OCI-LY1 (cell line): ENCODE data around the gene CERK.
"Not testable (repeated sequence)": the region's sequence is repeated elsewhere in the genome, so short reads cannot be mapped to it uniquely, and the experiment has no call there.

Source experiments
- H2AFZ ChIP-seq: fragments of 200-600 bp; sonication (generic), shearing (Covaris generic); 2 replicates; pipeline ENCODE4 v1.6.0; 2014; ENCODE audit warnings: antibody characterized with exemption, mild to moderate bottlenecking, low read length
- H3F3A ChIP-seq: fragments of 200-600 bp; sonication (generic), shearing (Covaris generic); 2 replicates; pipeline ENCODE4 v1.6.0; 2014; ENCODE audit warnings: mild to moderate bottlenecking, antibody characterized with exemption, low read length, moderate library complexity; ENCODE audit not compliant: insufficient read depth
- H3K27ac ChIP-seq: fragments of 200-600 bp; sonication (generic); 2 replicates; pipeline ENCODE4 v1.5.1; 2014; ENCODE audit warnings: low read length, mixed run types, mild to moderate bottlenecking, low read depth; ENCODE audit not compliant: poor library complexity, severe bottlenecking
- H3K27me3 ChIP-seq: fragments of 200-600 bp; sonication (generic); 2 replicates; pipeline ENCODE4 v1.6.0; 2014; ENCODE audit warnings: antibody characterized with exemption, mild to moderate bottlenecking, low read length, moderate library complexity; ENCODE audit not compliant: insufficient read depth
- H3K36me3 ChIP-seq: fragments of 200-600 bp; sonication (generic); 2 replicates; pipeline ENCODE4 v1.6.1; 2014; ENCODE audit warnings: mild to moderate bottlenecking, antibody characterized with exemption, low read length, moderate library complexity, mixed read lengths; ENCODE audit not compliant: insufficient read depth
- H3K4me1 ChIP-seq: fragments of 200-600 bp; sonication (generic); 2 replicates; pipeline ENCODE4 v1.5.1; 2014; ENCODE audit warnings: mild to moderate bottlenecking, low read length, moderate library complexity; ENCODE audit not compliant: insufficient read depth, severe bottlenecking
- H3K4me2 ChIP-seq: fragments of 200-600 bp; sonication (generic), shearing (Covaris generic); 2 replicates; pipeline ENCODE4 v1.6.1; 2014; ENCODE audit warnings: low read length
- H3K4me3 ChIP-seq: fragments of 200-600 bp; sonication (generic); 2 replicates; pipeline ENCODE4 v1.5.1; 2014; ENCODE audit warnings: low read length, low read depth, mild to moderate bottlenecking, mixed read lengths; ENCODE audit not compliant: poor library complexity, severe bottlenecking
- H3K79me2 ChIP-seq: fragments of 200-600 bp; shearing (Covaris generic); 2 replicates; pipeline ENCODE4 v1.6.1; 2016; ENCODE audit warnings: mixed run types, low read length, mixed read lengths; ENCODE audit not compliant: insufficient read depth
- H3K9ac ChIP-seq: fragments of 200-600 bp; sonication (generic), shearing (Covaris generic); 2 replicates; pipeline ENCODE4 v1.6.1; 2014; ENCODE audit warnings: mild to moderate bottlenecking, low read length, mixed read lengths
- H3K9me2 ChIP-seq: fragments of 200-600 bp; sonication (generic), shearing (Covaris generic); 2 replicates; pipeline ENCODE4 v1.6.1; 2014; ENCODE audit warnings: low read depth, mild to moderate bottlenecking, low read length, mixed read lengths
- H3K9me3 ChIP-seq: fragments of 200-600 bp; shearing (Covaris generic); 2 replicates; pipeline ENCODE4 v1.6.1; 2014; ENCODE audit warnings: low read length, mixed read lengths
- H4K20me1 ChIP-seq: fragments of 200-600 bp; sonication (generic), shearing (Covaris generic); 2 replicates; pipeline ENCODE4 v1.6.0; 2016; ENCODE audit warnings: mild to moderate bottlenecking, low read length; ENCODE audit not compliant: insufficient read depth
- EZH2 ChIP-seq: fragments of 200-600 bp; sonication (generic), shearing (Covaris generic); IDR thresholded peaks from 2 replicates; pipeline ENCODE4 v1.8.0; 2017; ENCODE audit warnings: borderline replicate concordance, mixed run types, mild to moderate bottlenecking, antibody characterized with exemption, low read length, moderate library complexity, mixed read lengths
- TF ChIP-seq, protein P1 (sequence below): fragments of 200-600 bp; sonication (generic), shearing (Covaris generic); IDR thresholded peaks from 2 replicates; pipeline ENCODE4 v1.5.1; 2017; ENCODE audit warnings: mild to moderate bottlenecking, antibody characterized with exemption, low read length, moderate library complexity, mixed read lengths

CERK gene

GRCh38 chr22:46734830-46735453 lies 3.1 kb downstream of the CERK start:
- H2AFZ ChIP-seq: no peak overlapping the region
- H4K20me1 ChIP-seq: no peaks in the 10 kb centered on the region
- H3K9me2 ChIP-seq: no peaks in the 10 kb centered on the region
- H3F3A ChIP-seq: no peaks in the 10 kb centered on the region; the same call in 1 of the 2 replicates
- peak overlapping the region; percentile 77 for H3K4me2 ChIP-seq
- peak overlapping the region; percentile 94 for H3K4me3 ChIP-seq
- H3K9ac ChIP-seq: peak overlapping the region; percentile 62
- peak overlapping the region; percentile 96 for H3K27ac ChIP-seq
- peaks cover 47% of the 10 kb centered on the region for H3K79me2 ChIP-seq
- no peaks in the 10 kb centered on the region for H3K27me3 ChIP-seq
- TF ChIP-seq, protein P1, sequence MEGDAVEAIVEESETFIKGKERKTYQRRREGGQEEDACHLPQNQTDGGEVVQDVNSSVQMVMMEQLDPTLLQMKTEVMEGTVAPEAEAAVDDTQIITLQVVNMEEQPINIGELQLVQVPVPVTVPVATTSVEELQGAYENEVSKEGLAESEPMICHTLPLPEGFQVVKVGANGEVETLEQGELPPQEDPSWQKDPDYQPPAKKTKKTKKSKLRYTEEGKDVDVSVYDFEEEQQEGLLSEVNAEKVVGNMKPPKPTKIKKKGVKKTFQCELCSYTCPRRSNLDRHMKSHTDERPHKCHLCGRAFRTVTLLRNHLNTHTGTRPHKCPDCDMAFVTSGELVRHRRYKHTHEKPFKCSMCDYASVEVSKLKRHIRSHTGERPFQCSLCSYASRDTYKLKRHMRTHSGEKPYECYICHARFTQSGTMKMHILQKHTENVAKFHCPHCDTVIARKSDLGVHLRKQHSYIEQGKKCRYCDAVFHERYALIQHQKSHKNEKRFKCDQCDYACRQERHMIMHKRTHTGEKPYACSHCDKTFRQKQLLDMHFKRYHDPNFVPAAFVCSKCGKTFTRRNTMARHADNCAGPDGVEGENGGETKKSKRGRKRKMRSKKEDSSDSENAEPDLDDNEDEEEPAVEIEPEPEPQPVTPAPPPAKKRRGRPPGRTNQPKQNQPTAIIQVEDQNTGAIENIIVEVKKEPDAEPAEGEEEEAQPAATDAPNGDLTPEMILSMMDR: no peak
- no peak for TF ChIP-seq EZH2
- H3K36me3 ChIP-seq: peaks cover 14% of the 10 kb centered on the region; the same call in 1 of the 2 replicates
- H3K9me3 ChIP-seq: no peaks in the 10 kb centered on the region
- peaks cover 81% of the 10 kb centered on the region for H3K4me1 ChIP-seq

- H2AFZ ChIP-seq, H3F3A ChIP-seq, H4K20me1 ChIP-seq, H3K27me3 ChIP-seq, H3K9me2 ChIP-seq, H3K9me3 ChIP-seq: not testable (repeated sequence)
- Histone ChIP-seq H3K4me1 (peaks cover 87% of the 10 kb centered on the region), H3K36me3 (peaks cover 14% of the 10 kb centered on the region; the same call in 1 of the 2 replicates), H3K4me3 (peak overlapping the region; percentile 94), H3K9ac (peak overlapping the region; percentile 62; the same call in 1 of the 2 replicates), H3K79me2 (peaks cover 47% of the 10 kb centered on the region), H3K27ac (peak overlapping the region; percentile 96), H3K4me2 (peak overlapping the region; percentile 77)
These were observed 3.8 kb downstream of the CERK start for GRCh38 chr22:46734213-46734722.

DNA sequence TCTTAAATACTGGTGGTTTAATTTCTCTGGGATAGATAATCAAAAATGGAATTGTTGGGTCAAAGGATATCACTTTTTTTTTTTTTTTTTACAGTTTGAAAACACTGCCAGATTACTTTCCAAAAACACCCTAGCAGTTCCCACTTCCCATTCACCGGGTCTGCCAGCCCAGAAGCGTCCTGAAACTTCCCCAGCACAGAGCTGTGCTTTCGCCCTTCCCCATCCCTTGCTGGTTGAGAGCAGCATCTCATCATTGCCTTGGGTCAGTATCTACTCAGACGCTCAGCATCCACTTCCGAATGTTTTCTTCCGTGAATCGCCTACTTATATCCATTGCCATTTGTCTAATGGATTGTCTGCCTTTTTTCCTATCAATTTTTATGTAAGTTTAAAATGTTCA lies 5.5 kb downstream of the CERK start:
- no peaks in the 10 kb centered on the region for H3K27me3 ChIP-seq
- H2AFZ ChIP-seq: no peak overlapping the region
- H3K27ac ChIP-seq: peak overlapping the region; percentile 96
- peak overlapping the region; percentile 55 for H3K4me2 ChIP-seq
- peaks cover 52% of the 10 kb centered on the region for H3K79me2 ChIP-seq
- peak overlapping the region; percentile 65; the same call in 1 of the 2 replicates for H3K9ac ChIP-seq
- no peaks in the 10 kb centered on the region for H4K20me1 ChIP-seq
- H3K4me1 ChIP-seq: peaks cover 95% of the 10 kb centered on the region
- H3K9me3 ChIP-seq: no peaks in the 10 kb centered on the region
- H3K36me3 ChIP-seq: peaks cover 19% of the 10 kb centered on the region
- peak overlapping the region; percentile 23 for H3K4me3 ChIP-seq
- TF ChIP-seq EZH2: no peak
- TF ChIP-seq, protein P1: no peak
- H3F3A ChIP-seq: no peaks in the 10 kb centered on the region; the same call in 1 of the 2 replicates
- no peaks in the 10 kb centered on the region for H3K9me2 ChIP-seq

GRCh38 chr22:46732041-46732379 lies 6.0 kb downstream of the CERK start:
- no peak overlapping the region for H2AFZ ChIP-seq
- H3K79me2 ChIP-seq: peaks cover 47% of the 10 kb centered on the region
- H3K27me3 ChIP-seq: no peaks in the 10 kb centered on the region
- peak overlapping the region; percentile 68 for H3K4me2 ChIP-seq
- no peaks in the 10 kb centered on the region for H3K9me3 ChIP-seq
- H3K9ac ChIP-seq: peak overlapping the region; percentile 65
- peaks cover 100% of the 10 kb centered on the region for H3K4me1 ChIP-seq
- no peaks in the 10 kb centered on the region for H3K9me2 ChIP-seq
- H3F3A ChIP-seq: no peaks in the 10 kb centered on the region; the same call in 1 of the 2 replicates
- peak overlapping the region; percentile 23 for H3K4me3 ChIP-seq
- peaks cover 19% of the 10 kb centered on the region for H3K36me3 ChIP-seq
- H4K20me1 ChIP-seq: no peaks in the 10 kb centered on the region
- TF ChIP-seq, protein P1: no peak
- TF ChIP-seq EZH2: no peak
- peak overlapping the region; percentile 96 for H3K27ac ChIP-seq
